GM12878 (cell line): ENCODE measurements around the gene SYN1. TPM values are rescaled to one million over a fixed set of nuclear protein-coding genes. Genes with fewer than 3 reads are reported as not detected.

Experiments
- ATAC-seq: fragments of 200-7000 bp; cut with Tn5 transposase; 3 replicates; pipeline ENCODE4 v1.9.1; 2020; ENCODE audit warnings: mild to moderate bottlenecking, moderate library complexity
- BruUV-seq: library from RNA; stranded (reverse); fragments of 400-500 nt; replicated peaks from 2 replicates; lab custom pipeline; 2021; lab: Mats Ljungman, UMichigan
- CTCF ChIA-PET: fragments of 300-600 bp; sonication (Branson Sonifier 250); formaldehyde crosslinking; extraction: SDS; loops from one replicate; lab custom pipeline; 2021; ENCODE audit warnings: inconsistent platforms; lab: Yijun Ruan, JAX
- POLR2A ChIA-PET: fragments of 350-600 bp; formaldehyde crosslinking; extraction: SDS; loops from one replicate; lab custom pipeline; 2021; ENCODE audit warnings: inconsistent platforms; lab: Charles Lee
- RAD21 ChIA-PET: fragments of 300-600 bp; sonication (Branson Sonifier 250); formaldehyde crosslinking; loops from one replicate; lab custom pipeline; 2023; ENCODE audit warnings: antibody characterized with exemption; ENCODE audit not compliant: unreplicated experiment; lab: Charles Lee
- SMC1A ChIA-PET: fragments of 300-600 bp; sonication (Branson Sonifier 250); formaldehyde crosslinking; loops from one replicate; lab custom pipeline; 2023; ENCODE audit not compliant: unreplicated experiment, uncharacterized antibody; lab: Charles Lee
- DNase-seq: peaks from one replicate; pipeline ENCODE4 v3.0.0-alpha.2; 2011; ENCODE audit warnings: low read depth, low spot score
- FAIRE-seq: peaks from 3 replicates; lab custom pipeline; 2011; peaks lifted over from hg19 to GRCh38; lab: Jason Lieb, UNC
- H2AFZ ChIP-seq: 2 replicates; pipeline ENCODE4 v1.6.0; 2011; ENCODE audit warnings: low read depth, low read length, control low read depth; ENCODE audit not compliant: control insufficient read depth
- H3K27ac ChIP-seq: 2 replicates; pipeline ENCODE4 v1.5.1; 2011; ENCODE audit warnings: control low read depth; ENCODE audit not compliant: control insufficient read depth, insufficient read depth
- H3K27me3 ChIP-seq, 2 experiments: replicated peaks in 1 of 2; 2 replicates each; pipeline versions ENCODE4 v1.6.0 to v1.6.1; 2011; ENCODE audit warnings: low read length in 1 of 2; ENCODE audit not compliant: control insufficient read depth in 2 of 2, insufficient read depth in 2 of 2
- H3K36me3 ChIP-seq, 2 experiments: 2 replicates each; pipeline ENCODE4 v1.5.1; 2011; ENCODE audit warnings: low read length in 1 of 2; ENCODE audit not compliant: control insufficient read depth in 2 of 2, insufficient read depth in 2 of 2
- H3K4me1 ChIP-seq: 2 replicates; pipeline ENCODE4 v1.6.1; 2011; ENCODE audit warnings: mild to moderate bottlenecking, low read length, moderate library complexity, mixed read lengths; ENCODE audit not compliant: control insufficient read depth, insufficient read depth
- H3K4me2 ChIP-seq: 2 replicates; pipeline ENCODE4 v1.6.0; 2011; ENCODE audit warnings: control low read depth; ENCODE audit not compliant: control insufficient read depth, insufficient read depth
- H3K4me3 ChIP-seq: fragments of 200-600 bp; sonication (generic); 2 replicates; pipeline ENCODE4 v1.5.1; 2016
- H3K79me2 ChIP-seq: 2 replicates; pipeline ENCODE4 v1.6.0; 2011; ENCODE audit warnings: low read length; ENCODE audit not compliant: control insufficient read depth, insufficient read depth
- H3K9ac ChIP-seq: 2 replicates; pipeline ENCODE4 v1.8.0; 2011; ENCODE audit warnings: low read length, control low read depth, mixed read lengths; ENCODE audit not compliant: control insufficient read depth, insufficient read depth
- H3K9me3 ChIP-seq: replicated peaks from 3 replicates; pipeline ENCODE4 v1.5.1; 2011; ENCODE audit warnings: mild to moderate bottlenecking, low read length; ENCODE audit not compliant: control insufficient read depth, insufficient read depth
- H4K20me1 ChIP-seq: 2 replicates; pipeline ENCODE4 v1.6.0; 2011; ENCODE audit not compliant: control insufficient read depth, insufficient read depth
- ATF7 ChIP-seq: fragments of 450-650 bp; IDR thresholded peaks from 2 replicates; pipeline ENCODE4 v1.6.1; 2016; ENCODE audit warnings: low read depth, mild to moderate bottlenecking
- BCL11A ChIP-seq: IDR thresholded peaks from 2 replicates; pipeline ENCODE4 v1.6.1; 2011; ENCODE audit warnings: low read depth, low read length
- EGR1 ChIP-seq, 2 experiments: IDR thresholded peaks; 1 replicate in 1 of 2; 2 replicates in 1 of 2; pipeline ENCODE4 v1.6.1; 2011 to 2012; ENCODE audit warnings: low read depth in 2 of 2, low read length in 2 of 2, borderline replicate concordance in 1 of 2, mild to moderate bottlenecking in 1 of 2, moderate library complexity in 1 of 2
- KLF5 ChIP-seq: fragments of 450-650 bp; IDR thresholded peaks from 2 replicates; pipeline ENCODE4 v1.6.1; 2014; ENCODE audit warnings: mild to moderate bottlenecking; ENCODE audit not compliant: partially characterized antibody
- LARP7 ChIP-seq: fragments of 450-650 bp; IDR thresholded peaks from 2 replicates; pipeline ENCODE4 v1.6.1; 2017; ENCODE audit warnings: mild to moderate bottlenecking
- MLLT1 ChIP-seq: fragments of 450-650 bp; IDR thresholded peaks from 2 replicates; pipeline ENCODE4 v1.6.1; 2016; ENCODE audit warnings: mild to moderate bottlenecking
- NKRF ChIP-seq: fragments of 450-650 bp; conservative IDR thresholded peaks from 2 replicates; pipeline ENCODE4 v1.6.1; 2017; ENCODE audit warnings: mild to moderate bottlenecking, moderate library complexity
- NR2C2 ChIP-seq: IDR thresholded peaks from 2 replicates; pipeline ENCODE4 v1.6.1; 2011; ENCODE audit warnings: borderline replicate concordance, low read depth; ENCODE audit not compliant: control insufficient read depth, insufficient read length
- POLR2AphosphoS2 ChIP-seq: IDR thresholded peaks from 2 replicates; pipeline ENCODE4 v1.6.1; 2011; ENCODE audit warnings: low read depth, mild to moderate bottlenecking, low read length, improper control_type of control experiment, moderate library complexity
- POLR2AphosphoS5 ChIP-seq: IDR thresholded peaks from 2 replicates; pipeline ENCODE4 v1.6.1; 2011; ENCODE audit warnings: mild to moderate bottlenecking, low read length, inconsistent platforms
- RBBP5 ChIP-seq: fragments of 200-600 bp; sonication (generic); conservative IDR thresholded peaks from 2 replicates; pipeline ENCODE4 v1.6.1; 2016
- RFX5 ChIP-seq: IDR thresholded peaks from 2 replicates; pipeline ENCODE4 v1.6.1; 2011; ENCODE audit warnings: low read depth, low read length, improper control_type of control experiment
- SUPT20H ChIP-seq: IDR thresholded peaks from 2 replicates; pipeline ENCODE4 v1.6.1; 2011; ENCODE audit warnings: low read depth, mild to moderate bottlenecking, low read length, moderate library complexity, borderline replicate concordance; ENCODE audit not compliant: control insufficient read depth
- TCF12 ChIP-seq: IDR thresholded peaks from 2 replicates; pipeline ENCODE4 v1.6.1; 2011; ENCODE audit warnings: low read depth, mild to moderate bottlenecking, low read length
- ZBED1 ChIP-seq: IDR thresholded peaks from 2 replicates; pipeline ENCODE4 v1.6.1; 2016; ENCODE audit warnings: borderline replicate concordance
- WGBS: methylation state at CpG from one replicate; pipeline ENCODE4 v1.1.6; 2016; ENCODE audit warnings: low lambda C conversion rate; ENCODE audit not compliant: insufficient replicate concordance, insufficient coverage; ENCODE audit errors: missing lambda C conversion rate; 5-methylcytosine and 5-hydroxymethylcytosine counted together
- in situ Hi-C: fragments of 300-500 bp; cut with MboI; formaldehyde crosslinking; loops from 9 replicates; pipeline ENCODE4 v1.14.3; 2018; ENCODE audit warnings: mixed read lengths
- intact Hi-C: fragments of 100-400 bp; cut with micrococcal nuclease; formaldehyde crosslinking; loops from one replicate; pipeline ENCODE4 v1.14.2; 2022; ENCODE audit not compliant: unreplicated experiment
- polyA plus RNA-seq, 11 experiments: library from polyadenylated mRNA; depleted of rRNA in 4 of 11; unstranded in 6 of 11; stranded (reverse) in 5 of 11; fragments of >200 nt; fragmentation: Nextera tagmentation in 4 of 11; fragmentation: Illumina TruSeq in 1 of 11; extraction: Ambion mirVana in 4 of 11; extraction: Trizol in 1 of 11; gene quantifications; 1 replicate in 1 of 11; 2 replicates in 10 of 11; pipeline versions ENCODE4 v1.2.1 to v1.2.3, GENCODE V29; 2011 to 2016; ENCODE audit warnings: inconsistent platforms in 2 of 11, missing spikeins in 2 of 11, low read depth in 1 of 11
- total RNA-seq, 4 experiments: library from RNA; depleted of rRNA in 3 of 4; stranded (reverse); fragments of >200 nt in 3 of 4; fragmentation: Illumina TruSeq in 1 of 4; extraction: Trizol in 1 of 4; gene quantifications; 2 replicates each; pipeline versions ENCODE4 v1.2.1 to v1.2.3, GENCODE V29; 2013 to 2021

The SYN1 gene
- total and polyA plus RNA-seq, 10 of the 15 experiments (the other 5 are each of a cell fraction or from before 2014, with no cell fraction given), result 0.09 to 0.57 (median 0.16) TPM; not detected in 3

GRCh38 chrX:47574547-47575301 is 44.9 kb downstream of the SYN1 start:
- Histone ChIP-seq H3K9ac (no peak overlapping the region), H3K27ac (no peak overlapping the region), H4K20me1 (no peaks in the 10 kb centered on the region), H3K9me3 (no peaks in the 10 kb centered on the region; the same call in 2 of the 3 replicates), H3K4me2 (peak overlapping the region; percentile 7; the same call in 1 of the 2 replicates), H3K36me3 (peaks cover 0 to 2% of the 10 kb centered on the region in 2 experiments; a peak in 2 of 4 replicates), H3K4me1 (peaks cover 8% of the 10 kb centered on the region), H3K4me3 (no peak overlapping the region), H3K27me3 (no peaks in the 10 kb centered on the region), H2AFZ (no peak overlapping the region), H3K79me2 (no peaks in the 10 kb centered on the region)
- ChIA-PET RAD21 (no interaction called here), POLR2A (no interaction called here), CTCF (no interaction called here), SMC1A (no interaction called here)
- no peak for TF ChIP-seq RFX5
- no peak for TF ChIP-seq TCF12
- TF ChIP-seq LARP7, result no peak
- no peak for TF ChIP-seq RBBP5
- TF ChIP-seq POLR2AphosphoS5, result no peak
- TF ChIP-seq SUPT20H, result no peak
- TF ChIP-seq KLF5, result no peak
- no peak for TF ChIP-seq NKRF
- no peak for TF ChIP-seq ATF7
- no peak for TF ChIP-seq BCL11A
- TF ChIP-seq MLLT1, result no peak
- TF ChIP-seq EGR1 (IDR thresholded peaks at IDR 0.05; ENCODE audit: borderline replicate concordance in 1 of 2, low read depth in 2 of 2, low read length in 2 of 2), result no peak
- TF ChIP-seq NR2C2, result no peak
- TF ChIP-seq ZBED1, result no peak
- TF ChIP-seq POLR2AphosphoS2, result no peak
- intact Hi-C loops, result no loop called here
- BruUV-seq, result no TSS peak
- DNase-seq, result no peak
- no peak for ATAC-seq
- no peak for FAIRE-seq
- WGBS, result 60% methylated on average over 26 of the region's 27 CpGs
- in situ Hi-C loops, result no loop called here
